HL-60/S4 (cell line): ENCODE measurements around the gene AEN.
"Not testable (repeated sequence)": the region's sequence is repeated elsewhere in the genome, so short reads cannot be mapped to it uniquely, and the experiment has no call there.

ENCODE experiments used
- in situ Hi-C: fragments of 300-500 bp; cut with MboI; formaldehyde crosslinking; loops from 2 replicates; pipeline ENCODE4 v1.14.3; 2022; ENCODE audit warnings: low sequenced_read_pairs

The AEN gene

DNA sequence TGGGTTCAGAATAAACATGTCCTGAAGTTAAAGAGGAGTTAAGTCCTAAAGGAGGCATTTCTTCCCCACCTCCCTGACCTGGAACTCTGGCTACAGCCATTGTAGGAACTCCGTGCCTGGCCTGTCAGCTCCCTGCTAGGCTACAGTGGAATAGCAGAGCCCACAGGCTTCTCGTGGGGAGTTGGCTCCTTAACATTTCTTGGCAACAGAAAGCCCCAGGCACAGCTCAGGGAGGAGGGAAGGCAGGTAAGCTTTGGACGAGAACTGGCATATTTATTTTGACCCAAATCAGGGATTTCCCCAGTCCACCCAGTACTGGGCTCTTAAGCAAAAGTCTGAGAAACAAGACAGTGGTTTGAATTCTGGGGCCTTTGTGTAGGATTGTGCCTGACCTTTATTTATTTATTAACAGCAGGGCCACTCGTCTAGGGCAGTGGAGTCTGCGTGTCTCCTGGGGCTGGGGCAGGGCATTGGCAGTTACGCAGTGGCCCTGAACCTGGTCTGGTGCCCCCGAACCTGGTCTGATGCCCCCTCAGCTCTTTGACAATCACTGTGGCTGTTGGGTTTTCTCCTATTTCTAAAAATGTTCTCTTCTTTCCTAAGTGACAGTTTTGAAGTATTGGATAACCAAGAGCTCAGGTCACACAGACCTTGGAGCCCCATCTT, 9.8 kb downstream of the AEN start:
- in situ Hi-C loops = no loop called here

DNA sequence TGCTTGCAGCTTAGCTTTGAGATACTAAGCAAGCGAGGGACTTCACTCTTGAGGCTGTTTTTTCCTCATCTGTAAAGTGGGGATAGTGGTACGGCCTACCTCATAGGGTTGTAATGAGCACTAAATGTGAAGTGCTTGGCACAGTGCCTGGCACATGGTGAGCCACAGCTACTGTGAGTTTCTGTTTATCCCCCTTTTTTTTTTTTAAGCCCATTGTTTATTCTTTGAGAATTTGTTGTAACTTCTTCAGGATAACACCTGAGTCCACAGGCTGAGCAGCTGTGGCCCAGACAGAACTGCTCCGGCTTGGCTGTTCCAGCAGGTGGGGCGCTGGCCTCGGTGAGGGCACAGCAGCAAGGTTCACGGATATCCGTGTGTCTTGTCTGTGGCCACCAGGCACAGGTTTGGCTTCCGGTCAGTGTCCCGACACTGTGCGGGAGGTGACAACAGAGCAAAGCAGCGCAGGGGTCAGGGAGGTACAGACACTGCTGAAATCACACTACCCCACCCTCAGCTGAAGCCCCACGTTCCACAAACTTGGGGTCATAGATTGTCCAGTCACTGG, 10.4 kb downstream of the AEN start:
- in situ Hi-C loops = no loop called here

DNA sequence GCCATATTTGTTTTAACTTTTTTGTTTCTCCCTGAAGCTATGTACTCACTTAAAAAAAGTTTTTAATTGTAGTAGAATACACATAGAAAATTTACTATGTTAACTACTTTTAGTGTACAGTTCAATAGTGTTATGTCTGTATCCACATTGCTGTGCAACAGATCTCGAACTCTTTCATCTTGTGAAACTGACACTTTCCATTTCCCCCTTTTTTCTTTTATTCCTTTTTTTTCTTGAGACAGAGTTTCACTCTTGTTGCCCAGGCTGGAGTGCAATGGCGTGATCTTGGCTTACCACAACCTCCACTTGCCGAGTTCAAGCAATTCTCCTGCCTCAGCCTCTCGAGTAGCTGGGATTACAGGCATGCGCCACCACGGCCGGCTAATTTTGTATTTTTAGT, 11.7 kb downstream of the AEN start:
- in situ Hi-C loops = not testable (repeated sequence)

DNA sequence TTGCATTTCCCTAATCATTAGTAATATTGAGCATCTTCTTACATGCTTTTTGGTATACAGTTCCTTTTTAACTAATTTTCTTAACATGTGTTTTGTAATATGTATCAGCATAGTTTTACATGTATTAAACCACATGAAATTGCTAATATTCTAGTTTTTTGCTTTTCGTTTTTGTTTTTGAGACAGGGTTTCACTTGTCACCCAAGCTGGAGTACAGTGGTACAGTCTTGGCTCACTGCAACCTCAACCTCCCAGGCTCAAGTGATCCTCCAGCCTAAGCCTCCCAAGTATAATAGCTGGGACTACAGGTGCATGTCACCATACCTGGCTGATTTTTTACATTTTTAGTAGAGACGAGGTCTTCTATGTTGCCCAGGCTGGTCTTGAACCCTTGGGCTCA, 13.3 kb downstream of the AEN start:
- in situ Hi-C loops = no loop called here

DNA sequence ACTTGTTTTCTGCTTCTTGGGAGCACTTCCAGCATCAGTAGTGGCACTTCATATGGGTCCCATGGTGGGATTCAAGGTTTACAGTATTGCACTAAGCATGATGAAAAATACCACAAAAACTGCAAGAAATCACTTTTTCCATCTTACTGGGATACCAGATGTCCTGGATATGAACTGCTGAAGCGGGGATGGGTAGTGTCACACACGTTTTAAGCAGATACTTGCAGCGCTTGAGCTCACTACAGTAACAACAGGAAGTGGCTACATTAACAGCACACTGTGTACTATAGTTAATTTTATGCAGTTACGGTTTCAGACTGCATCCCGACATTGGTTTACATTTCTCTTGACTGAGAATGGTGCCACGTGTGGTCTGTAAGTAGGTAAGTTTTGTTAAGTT, 14.2 kb downstream of the AEN start:
- in situ Hi-C loops = no loop called here

- in situ Hi-C loops = no loop called here
Measured at GRCh38 chr15:88636050-88636449, 14.9 kb downstream of the AEN start.

DNA sequence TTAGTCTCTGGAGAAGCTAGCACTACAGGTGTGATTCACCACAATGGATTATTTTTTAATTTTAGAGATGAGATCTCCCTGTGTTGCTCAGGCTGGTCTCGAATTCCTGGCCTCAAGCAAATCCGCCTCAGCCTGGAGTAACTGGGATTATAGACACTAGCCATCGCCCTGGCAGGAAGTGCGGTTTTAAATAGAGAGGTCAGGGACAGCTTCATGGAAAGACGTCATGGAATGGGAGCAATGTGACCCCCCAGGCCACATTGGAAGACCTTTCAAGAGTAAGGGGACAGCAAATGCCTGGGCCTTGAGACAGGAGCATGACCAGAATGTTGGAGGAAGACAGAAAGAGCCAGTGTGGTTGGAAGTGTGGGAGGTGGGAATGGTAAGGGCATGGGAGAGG, 15.5 kb downstream of the AEN start:
- in situ Hi-C loops = no loop called here

- in situ Hi-C loops = no loop called here
Measured at GRCh38 chr15:88637436-88637835, 16.3 kb downstream of the AEN start.

DNA sequence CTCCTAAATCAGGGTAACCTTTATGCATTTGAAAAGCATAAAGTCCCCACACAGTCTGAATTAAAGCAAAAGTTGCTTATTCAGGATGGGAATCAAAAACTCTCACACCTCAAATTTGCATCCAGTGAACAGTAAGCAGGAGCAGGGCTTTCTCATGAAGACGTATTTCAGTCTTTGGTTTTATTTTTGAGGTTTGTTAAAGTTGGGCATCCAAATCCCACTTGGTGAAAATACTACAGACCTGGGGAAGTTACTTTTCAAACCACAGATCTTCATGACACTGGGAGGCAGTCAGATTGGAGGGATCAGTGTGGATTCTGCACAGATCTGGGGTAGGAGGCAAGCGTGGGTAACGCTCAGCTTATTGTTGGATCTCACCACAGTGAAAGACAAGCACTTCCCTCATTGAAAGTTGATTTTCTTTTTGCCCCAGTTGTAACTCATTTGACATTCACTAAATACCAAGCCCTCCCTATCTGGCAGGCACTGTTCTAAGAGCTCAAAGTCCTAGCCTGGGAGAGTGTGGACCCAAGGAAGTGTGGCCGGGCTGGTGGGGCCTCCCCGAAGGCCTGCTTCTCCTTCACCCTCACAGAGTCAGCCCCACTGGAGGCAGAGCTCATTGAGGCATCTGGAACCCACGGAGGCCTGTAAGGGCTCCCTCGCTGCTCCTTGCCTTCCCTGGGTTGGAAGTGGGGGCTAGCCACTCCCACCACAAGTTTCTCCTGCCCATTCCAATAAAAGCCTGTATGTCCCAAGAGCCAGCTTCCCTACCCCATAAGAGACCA, 16.9 kb downstream of the AEN start:
- in situ Hi-C loops = no loop called here

DNA sequence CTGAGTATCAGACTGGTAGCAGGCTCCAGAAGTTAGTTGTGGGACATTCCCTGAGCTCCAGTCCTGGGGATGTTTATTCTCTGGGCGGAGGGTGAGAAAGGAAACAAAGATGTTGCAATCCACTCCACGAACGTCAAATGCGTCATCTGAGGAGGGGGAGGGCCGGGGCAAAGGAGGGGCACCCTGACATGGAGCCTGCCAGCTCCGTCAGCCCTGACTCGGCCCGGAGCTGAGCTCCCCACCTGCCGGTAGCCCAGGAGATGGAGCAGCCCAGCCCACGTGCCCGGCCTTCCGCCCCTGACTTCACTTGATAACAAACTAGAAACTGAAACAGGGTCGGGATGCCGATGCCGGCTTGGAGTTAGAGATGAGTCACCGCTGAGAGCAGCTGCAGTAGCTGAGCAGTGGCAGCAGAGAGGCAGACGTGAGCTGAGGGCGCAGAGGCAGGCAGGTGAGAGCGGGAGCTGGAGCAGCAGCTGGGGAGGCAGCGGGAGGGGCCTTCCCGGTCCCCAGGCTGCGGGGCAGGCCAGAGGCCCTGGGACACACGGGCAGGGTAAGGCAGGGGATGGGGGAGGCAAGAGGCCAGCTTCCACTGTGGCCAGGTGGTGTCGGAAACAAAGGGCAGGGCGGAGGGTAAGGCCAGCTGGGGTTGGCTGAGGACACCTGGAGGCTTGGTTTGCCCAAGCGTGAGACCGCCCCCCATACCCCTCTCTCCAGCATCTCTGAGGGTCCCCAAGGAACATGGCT, 17.7 kb downstream of the AEN start, which contains the start of gene ISG20:
Gene ISG20 (plus strand): TSS at position 391 of the 747 bp plus-strand sequence. CDS start 351 bp downstream, at position 742.
- in situ Hi-C loops = no loop called here

DNA sequence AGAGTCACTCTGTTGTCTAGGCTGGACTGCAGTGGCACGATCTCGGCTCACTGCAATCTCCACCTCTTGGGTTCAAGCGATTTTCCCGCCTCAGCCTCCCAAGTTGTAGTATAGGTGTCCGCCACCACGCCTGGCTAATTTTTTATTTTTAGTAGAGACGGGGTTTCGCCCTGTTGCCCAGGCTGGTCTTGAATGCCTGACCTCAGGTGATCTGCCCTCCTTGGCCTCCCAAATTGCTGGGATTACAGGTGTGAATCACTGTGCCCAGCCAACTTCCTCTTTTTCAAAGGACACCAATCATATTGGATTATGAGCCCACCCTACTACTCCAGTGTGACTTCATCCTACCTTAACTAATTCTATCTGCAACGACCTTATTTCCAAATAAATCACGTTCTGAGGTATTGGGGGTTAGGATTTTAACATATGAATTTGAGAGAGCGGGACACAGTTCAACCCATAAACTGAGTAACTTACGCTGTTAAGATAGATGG, 20.9 kb downstream of the AEN start:
- in situ Hi-C loops = no loop called here

GRCh38 chr15:88642514-88642913, 21.4 kb downstream of the AEN start:
- in situ Hi-C loops = not testable (repeated sequence)

DNA sequence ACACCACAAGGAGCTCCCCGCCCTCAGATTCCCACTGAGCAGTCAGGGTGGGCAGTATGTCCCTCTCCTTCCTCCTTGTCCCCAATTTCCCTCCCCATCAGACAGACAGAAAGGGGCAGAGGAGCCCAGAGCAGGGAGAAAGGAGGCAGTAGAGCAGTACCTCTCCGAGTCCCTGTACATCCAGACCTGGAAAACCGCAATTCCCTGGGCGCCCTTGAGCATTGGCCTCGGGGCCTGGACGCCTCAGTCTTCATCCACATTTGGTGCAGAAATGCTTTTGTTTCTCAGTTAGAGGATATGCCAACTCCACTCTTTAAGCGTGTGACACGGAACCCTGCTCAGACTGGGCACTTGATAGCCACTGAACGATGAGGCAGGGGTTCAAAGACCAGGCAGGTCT, 23.6 kb downstream of the AEN start:
- in situ Hi-C loops = no loop called here

DNA sequence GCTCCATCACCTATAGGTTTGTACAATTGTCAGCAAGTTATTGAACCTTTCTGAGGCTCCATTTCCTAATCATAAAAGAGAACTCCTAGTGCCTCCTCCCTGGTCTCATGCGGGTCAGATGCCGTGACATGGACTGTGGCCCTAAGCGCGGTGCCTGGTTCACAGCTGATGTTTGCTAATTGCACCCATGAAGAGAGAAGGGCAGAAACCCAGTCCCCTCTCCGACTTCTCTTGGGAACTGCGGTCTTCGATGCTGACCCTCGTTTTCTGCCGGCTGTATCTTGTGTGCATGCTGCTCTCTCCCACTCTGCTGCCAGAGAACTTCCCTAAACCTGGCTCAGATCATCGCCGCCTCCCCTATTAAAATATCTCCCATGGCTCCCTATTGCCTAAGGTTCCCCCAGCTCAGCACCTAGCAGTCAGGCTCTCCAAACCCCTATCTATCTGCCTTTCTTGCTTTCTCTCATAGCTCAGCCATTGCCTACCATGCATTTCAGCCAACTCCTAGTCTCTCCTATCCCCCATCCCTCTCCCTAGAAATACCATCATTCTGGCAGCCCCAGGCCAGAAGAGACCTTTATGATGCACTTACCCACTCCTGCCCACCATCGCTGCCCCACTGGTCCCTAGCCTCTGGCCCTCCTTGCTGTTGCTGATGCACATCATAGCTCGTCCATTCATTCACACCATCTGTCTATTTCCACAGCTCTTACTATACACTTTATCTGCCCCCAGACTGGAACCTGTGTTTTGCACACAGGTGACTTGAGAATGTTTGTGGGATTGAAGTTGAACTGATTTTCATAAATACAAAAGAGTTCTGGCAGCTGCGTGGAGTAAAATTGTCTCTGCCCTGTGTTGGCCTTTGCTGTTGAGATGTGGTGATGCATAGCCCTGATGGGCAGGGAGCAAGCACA, 24.3 kb downstream of the AEN start:
- in situ Hi-C loops = no loop called here

GRCh38 chr15:88646088-88646405, 24.9 kb downstream of the AEN start:
- in situ Hi-C loops = no loop called here

DNA sequence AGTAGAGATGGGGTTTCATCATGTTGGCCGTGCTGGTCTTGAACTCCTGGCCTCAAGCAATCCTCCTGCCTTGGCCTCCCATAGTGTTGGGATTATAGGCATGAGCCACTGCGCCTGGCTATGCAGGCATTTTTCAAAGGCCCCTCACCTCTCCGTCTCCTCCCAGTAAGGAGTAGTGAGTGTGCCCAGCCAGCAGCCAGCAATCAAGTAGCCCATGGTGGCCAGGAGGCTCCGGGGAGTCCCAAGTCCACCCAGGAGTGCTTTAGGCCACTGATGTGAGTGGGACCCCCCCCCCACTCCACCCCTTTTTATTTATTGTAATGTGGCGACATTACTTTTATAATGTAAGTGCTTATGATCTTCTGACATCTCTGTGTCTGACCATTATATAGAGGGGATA, 25.8 kb downstream of the AEN start:
- in situ Hi-C loops = no loop called here

GRCh38 chr15:88647351-88648105, 26.4 kb downstream of the AEN start:
- in situ Hi-C loops = no loop called here

GRCh38 chr15:88648357-88649214, 27.4 kb downstream of the AEN start:
- in situ Hi-C loops = no loop called here

- in situ Hi-C loops = no loop called here
Measured at GRCh38 chr15:88649286-88649733, 28.2 kb downstream of the AEN start.
